Lower leg skin (tissue), 4 donors: ENCODE data around the gene RBL2. TPM values are rescaled to one million over a fixed set of nuclear protein-coding genes. Genes with fewer than 3 reads are reported as not detected.
A peak's percentile ranks its signal among the peaks of the same experiment; 100 is the strongest.

Source experiments
- DNase-seq, 2 donors: peaks; one replicate each; pipeline ENCODE4 v3.0.0-alpha.2; 2019; ENCODE audit warnings: low spot score in 2 of 2
- H3K4me3 ChIP-seq: fragments of 200-600 bp; sonication (generic); 2 replicates; pipeline ENCODE4 v1.5.1; 2017; ENCODE audit warnings: mild to moderate bottlenecking, low read depth; ENCODE audit not compliant: poor library complexity, severe bottlenecking
- POLR2A ChIP-seq, 2 donors: fragments of 450-650 bp; IDR thresholded peaks; one replicate each; pipeline ENCODE4 v1.6.1; 2016 to 2017; ENCODE audit warnings: antibody characterized with exemption in 2 of 2, mild to moderate bottlenecking in 1 of 2, moderate library complexity in 1 of 2
- WGBS, 2 donors: methylation state at CpG; one replicate each; pipeline ENCODE4 v1.1.5; 2018; 5-methylcytosine and 5-hydroxymethylcytosine counted together
- intact Hi-C: fragments of 100-400 bp; cut with DNase I; formaldehyde crosslinking; loops from one replicate; pipeline ENCODE4 v1.15.0; 2023; ENCODE audit warnings: low total_unique reads
- total RNA-seq, 4 donors: library from RNA; depleted of rRNA; stranded (reverse); fragments of >200 nt; gene quantifications; one replicate each; pipeline ENCODE4 v1.1.0, GENCODE V29; 2016
- TF ChIP-seq, protein P1 (sequence below), 3 donors: fragments of 450-650 bp; IDR thresholded peaks; one replicate each; pipeline ENCODE4 v1.5.1; 2016; ENCODE audit warnings: antibody characterized with exemption in 3 of 3, mild to moderate bottlenecking in 3 of 3, moderate library complexity in 2 of 3

Gene RBL2
- total RNA-seq, 4 donors from 2014 or later = 66.7 to 85.7 (median 75.2) TPM

- no peak for DNase-seq
- TF ChIP-seq, protein P1, sequence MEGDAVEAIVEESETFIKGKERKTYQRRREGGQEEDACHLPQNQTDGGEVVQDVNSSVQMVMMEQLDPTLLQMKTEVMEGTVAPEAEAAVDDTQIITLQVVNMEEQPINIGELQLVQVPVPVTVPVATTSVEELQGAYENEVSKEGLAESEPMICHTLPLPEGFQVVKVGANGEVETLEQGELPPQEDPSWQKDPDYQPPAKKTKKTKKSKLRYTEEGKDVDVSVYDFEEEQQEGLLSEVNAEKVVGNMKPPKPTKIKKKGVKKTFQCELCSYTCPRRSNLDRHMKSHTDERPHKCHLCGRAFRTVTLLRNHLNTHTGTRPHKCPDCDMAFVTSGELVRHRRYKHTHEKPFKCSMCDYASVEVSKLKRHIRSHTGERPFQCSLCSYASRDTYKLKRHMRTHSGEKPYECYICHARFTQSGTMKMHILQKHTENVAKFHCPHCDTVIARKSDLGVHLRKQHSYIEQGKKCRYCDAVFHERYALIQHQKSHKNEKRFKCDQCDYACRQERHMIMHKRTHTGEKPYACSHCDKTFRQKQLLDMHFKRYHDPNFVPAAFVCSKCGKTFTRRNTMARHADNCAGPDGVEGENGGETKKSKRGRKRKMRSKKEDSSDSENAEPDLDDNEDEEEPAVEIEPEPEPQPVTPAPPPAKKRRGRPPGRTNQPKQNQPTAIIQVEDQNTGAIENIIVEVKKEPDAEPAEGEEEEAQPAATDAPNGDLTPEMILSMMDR (IDR thresholded peaks at IDR 0.05) = no peak
- no peak for TF ChIP-seq POLR2A (IDR thresholded peaks at IDR 0.05)
- 51 to 58% methylated on average over 3 of the region's 3 CpGs for WGBS, 2 donors
Observed at GRCh38 chr16:53428681-53429080, 5.6 kb upstream of the RBL2 start.

GRCh38 chr16:53429221-53429943 is 4.9 kb upstream of the RBL2 start:
- intact Hi-C loops = no loop called here
- H3K4me3 ChIP-seq = no peak overlapping the region
- WGBS, 2 donors = 69 to 72% methylated on average over 4 of the region's 4 CpGs
- TF ChIP-seq, protein P1 (IDR thresholded peaks at IDR 0.05) = no peak
- TF ChIP-seq POLR2A (IDR thresholded peaks at IDR 0.05) = no peak
- DNase-seq = peak in 1 of 2 donors; percentile 38

More at GRCh38 chr16:53428681-53429080, 5.6 kb upstream of the RBL2 start:
- H3K4me3 ChIP-seq = no peak overlapping the region
- intact Hi-C loops = no loop called here

GRCh38 chr16:53430363-53430762 is 3.9 kb upstream of the RBL2 start:
- TF ChIP-seq, protein P1 (IDR thresholded peaks at IDR 0.05) = no peak
- no peak for TF ChIP-seq POLR2A (IDR thresholded peaks at IDR 0.05)
- intact Hi-C loops = no loop called here
- WGBS, 2 donors = 76 to 82% methylated on average over 1 of the region's 1 CpG

DNA sequence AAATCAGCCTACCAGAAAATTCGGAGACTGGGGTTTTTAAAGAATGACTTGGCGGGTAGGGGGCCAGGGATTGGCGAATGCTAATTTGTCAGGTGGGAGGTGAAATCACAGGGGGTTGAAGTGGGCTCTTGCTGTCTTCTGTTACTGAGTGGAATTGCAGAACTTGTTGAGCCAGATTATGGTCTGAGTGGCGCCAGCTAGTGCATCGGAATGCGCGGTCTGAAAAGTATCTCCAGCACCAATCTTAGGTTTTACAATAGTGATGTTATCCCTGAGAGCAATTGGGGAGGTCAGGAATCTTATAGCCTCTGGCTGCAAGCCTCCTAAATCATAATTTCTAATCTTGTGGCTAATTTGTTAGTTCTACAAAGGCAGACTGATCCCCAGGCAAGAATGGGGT is 762 bp upstream of the RBL2 start:
- TF ChIP-seq, protein P1 (IDR thresholded peaks at IDR 0.05) = no peak
- no peak for TF ChIP-seq POLR2A (IDR thresholded peaks at IDR 0.05)
- 39 to 55% methylated on average over 7 of the region's 7 CpGs for WGBS, 2 donors
- no peak for DNase-seq

More at GRCh38 chr16:53430363-53430762, 3.9 kb upstream of the RBL2 start:
- no peak overlapping the region for H3K4me3 ChIP-seq
- no peak for DNase-seq

GRCh38 chr16:53433930-53434376 is 318 bp upstream of the RBL2 start:
- peak overlapping the region; percentile 91 for H3K4me3 ChIP-seq
- 15 to 16% methylated on average over 13 of the region's 13 CpGs for WGBS, 2 donors
- no peak for TF ChIP-seq POLR2A (IDR thresholded peaks at IDR 0.05)
- TF ChIP-seq, protein P1 (IDR thresholded peaks at IDR 0.05) = no peak
- DNase-seq = no peak
- intact Hi-C loops = loop anchor here (2.0 kb wide), 1 partner anchor 55 kb away; no protein-coding TSS in a partner anchor

More for the DNA sequence above, 762 bp upstream of the RBL2 start:
- H3K4me3 ChIP-seq = no peak overlapping the region
- intact Hi-C loops = loop anchor here (2.0 kb wide), 1 partner anchor 55 kb away; no protein-coding TSS in a partner anchor
